Naive thymus-derived CD8-positive, alpha-beta T cell (primary cell): ENCODE measurements around the gene FBXO46. TPM values are rescaled to one million over a fixed set of nuclear protein-coding genes. Genes with fewer than 3 reads are reported as not detected.
"Not testable (repeated sequence)": the region's sequence is repeated elsewhere in the genome, so short reads cannot be mapped to it uniquely, and the experiment has no call there.

Source experiments
- ATAC-seq, 2 donors: fragments of 150-1000 bp; cut with Tn5 transposase in 1 of 2; sonication (Bioruptor Pico), chemical (Tn5 transposase) in 1 of 2; 1 replicate in 1 of 2; 2 replicates in 1 of 2; pipeline ENCODE4 v1.10.0; 2021; ENCODE audit warnings: mild to moderate bottlenecking in 2 of 2, moderate library complexity in 2 of 2
- POLR2A ChIA-PET: fragments of 350-600 bp; sonication (Branson Sonifier 250); formaldehyde crosslinking; loops from one replicate; lab custom pipeline; 2021; ENCODE audit warnings: antibody characterized with exemption; lab: Charles Lee
- DNase-seq, 10 donors: peaks; one replicate each; pipeline versions ENCODE4 v3.0.0 to v3.0.0-alpha.2; 2020 to 2022
- H3K27ac Mint-ChIP-seq, 10 donors: one replicate each; pipeline ENCODE4 v1.8.0; 2020 to 2022; ENCODE audit warnings: mild to moderate bottlenecking in 10 of 10, mixed read lengths in 10 of 10, moderate library complexity in 4 of 10, inconsistent platforms in 1 of 10
- H3K27me3 Mint-ChIP-seq, 5 donors: one replicate each; pipeline ENCODE4 v1.8.0; 2021 to 2022; ENCODE audit warnings: mixed read lengths in 5 of 5
- H3K36me3 Mint-ChIP-seq, 3 donors: one replicate each; pipeline ENCODE4 v1.8.0; 2020 to 2022; ENCODE audit warnings: mixed read lengths in 3 of 3, mild to moderate bottlenecking in 2 of 3, inconsistent platforms in 1 of 3
- H3K4me1 Mint-ChIP-seq, 4 donors: one replicate each; pipeline ENCODE4 v1.8.0; 2021 to 2022; ENCODE audit warnings: mixed read lengths in 4 of 4
- H3K4me3 Mint-ChIP-seq, 10 donors: one replicate each; pipeline ENCODE4 v1.8.0; 2020 to 2022; ENCODE audit warnings: mild to moderate bottlenecking in 10 of 10, mixed read lengths in 10 of 10, moderate library complexity in 6 of 10, inconsistent platforms in 1 of 10
- H3K9me3 Mint-ChIP-seq, 9 donors: one replicate each; pipeline ENCODE4 v1.8.0; 2020 to 2022; ENCODE audit warnings: mixed read lengths in 9 of 9, mild to moderate bottlenecking in 3 of 9, inconsistent platforms in 1 of 9, moderate library complexity in 1 of 9
- polyA plus RNA-seq, 3 donors: library from polyadenylated mRNA; unstranded; fragments of 300-500 nt; fragmentation: Illumina TruSeq; gene quantifications; one replicate each; pipeline ENCODE4 v1.2.3, GENCODE V29; 2021
- total RNA-seq, 8 experiments: library from RNA in 2 of 8; stranded (reverse) in 2 of 8; gene quantifications; one replicate each; pipeline ENCODE4 v1.2.3 and lab custom pipeline; 2021 to 2026

FBXO46 gene
- total and polyA plus RNA-seq, 5 experiments from 2014 or later = 12.4 to 42.3 (median 15.2) TPM

DNA sequence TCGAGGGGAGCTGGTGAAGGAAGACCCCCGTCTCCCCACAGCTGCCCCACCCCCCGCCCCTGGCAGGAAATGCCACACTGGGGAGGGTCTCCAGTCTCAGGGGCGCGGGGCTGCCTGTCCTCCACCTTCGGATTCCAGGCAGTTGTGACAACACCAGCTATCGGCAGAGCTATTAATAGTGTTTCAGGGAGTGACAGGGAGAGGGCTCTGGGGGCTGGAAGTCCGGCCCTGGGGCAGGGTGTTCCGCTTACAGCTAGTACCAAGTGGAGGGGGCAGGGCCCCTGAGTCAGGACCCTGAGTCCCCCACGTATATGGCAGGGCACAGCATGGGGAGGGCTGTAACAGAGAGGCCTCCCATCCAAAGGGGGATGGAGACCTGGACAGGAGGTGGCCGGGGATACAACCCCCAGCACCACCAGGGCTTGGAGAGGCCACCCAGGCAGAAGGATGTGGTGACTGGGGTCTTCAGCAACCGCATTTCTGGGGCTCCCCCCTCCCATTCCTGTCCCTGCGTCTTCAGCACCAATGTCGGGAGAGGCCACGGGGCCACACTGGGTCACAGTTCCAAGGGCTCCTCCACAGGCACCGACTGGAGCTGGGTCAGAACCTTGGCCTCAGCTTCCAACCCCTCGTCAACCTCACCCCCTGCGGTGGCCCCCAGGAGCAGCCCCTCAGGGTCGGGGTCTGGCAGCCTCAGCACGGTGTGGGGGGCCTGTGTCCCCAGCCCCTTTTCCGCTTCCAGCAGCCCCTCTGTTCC is 34.4 kb upstream of the FBXO46 start:
- peak overlapping the region in 2 of 10 donors; percentile 7 to 37 for H3K4me3 Mint-ChIP-seq
- H3K4me1 Mint-ChIP-seq = peaks cover 0 to 15% (median 4%) of the 10 kb centered on the region in 4 donors
- H3K9me3 Mint-ChIP-seq = no peaks in the 10 kb centered on the region
- H3K27ac Mint-ChIP-seq = no peak overlapping the region
- DNase-seq (no peak), ATAC-seq (no peak)
- H3K27me3 Mint-ChIP-seq = peaks cover 0 to 22% (median 9%) of the 10 kb centered on the region in 5 donors
- POLR2A ChIA-PET = no interaction called here
- H3K36me3 Mint-ChIP-seq = no peaks in the 10 kb centered on the region

DNA sequence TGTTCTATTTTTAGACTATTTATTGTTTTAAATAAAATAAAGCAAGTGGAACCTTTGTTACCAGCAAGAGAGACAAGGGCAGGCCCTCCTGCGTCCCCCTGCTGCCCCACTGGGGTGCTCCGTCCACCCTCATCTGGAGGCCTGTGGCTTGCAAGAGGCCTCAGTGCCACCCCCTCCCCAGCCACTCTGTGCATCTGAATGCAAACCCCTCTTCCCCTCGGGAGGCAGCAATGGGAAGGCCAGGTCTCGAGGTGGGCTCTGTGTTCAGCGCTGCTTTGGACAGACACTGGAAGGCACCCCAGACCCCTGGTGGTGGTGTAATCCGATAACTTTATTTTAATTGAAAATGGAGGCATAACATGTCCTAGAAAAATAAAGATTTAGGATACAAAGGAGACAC is 33.8 kb upstream of the FBXO46 start:
- DNase-seq (no peak), ATAC-seq (no peak)
- Mint-ChIP-seq H3K4me3 (peak overlapping the region in 1 of 10 donors; percentile 29), H3K4me1 (peaks cover 0 to 8% (median 2%) of the 10 kb centered on the region in 4 donors), H3K9me3 (no peaks in the 10 kb centered on the region), H3K27me3 (peaks cover 0 to 22% (median 9%) of the 10 kb centered on the region in 5 donors), H3K27ac (no peak overlapping the region), H3K36me3 (no peaks in the 10 kb centered on the region)
- POLR2A ChIA-PET = interaction anchor here (0.6 kb wide), 1 partner anchor 50 kb away, joined by 3 read pairs; no protein-coding TSS in a partner anchor

DNA sequence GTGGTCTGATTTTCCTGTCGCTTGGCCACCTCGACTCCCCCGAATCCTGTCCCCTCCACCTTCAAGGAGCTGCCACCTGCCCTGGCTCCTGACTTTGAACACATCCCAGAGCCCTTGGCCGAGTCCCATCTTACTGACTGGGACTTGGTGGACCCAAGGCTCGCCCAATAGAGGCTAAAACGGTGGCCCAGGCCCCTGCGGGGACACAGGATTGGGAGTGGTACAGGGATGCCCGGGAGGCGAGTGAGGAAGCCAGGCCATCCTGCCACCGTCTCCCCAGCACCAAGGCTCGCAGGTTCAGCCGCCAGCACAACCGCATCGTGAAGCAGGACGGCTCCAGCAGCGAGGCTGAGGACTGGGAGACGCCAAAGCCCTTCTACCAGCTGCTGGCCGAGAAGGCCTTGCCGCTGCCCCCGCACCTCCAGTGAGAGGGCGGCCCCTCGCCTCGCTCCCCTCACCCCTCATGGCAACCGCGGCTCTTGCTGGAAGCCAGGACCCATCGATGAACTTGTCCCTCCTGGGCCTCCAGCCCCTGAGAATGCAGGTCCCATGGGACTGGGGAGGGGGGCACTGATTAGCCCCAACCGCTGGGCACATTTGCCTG is 33.1 kb upstream of the FBXO46 start:
- Mint-ChIP-seq H3K9me3 (no peaks in the 10 kb centered on the region), H3K4me3 (no peak overlapping the region), H3K27ac (no peak overlapping the region), H3K36me3 (no peaks in the 10 kb centered on the region), H3K27me3 (peaks cover 0 to 22% (median 9%) of the 10 kb centered on the region in 5 donors), H3K4me1 (peaks cover 0 to 3% (median 2%) of the 10 kb centered on the region in 4 donors)
- no peak for ATAC-seq
- POLR2A ChIA-PET = interaction anchor here (0.5 to 0.6 kb wide), 2 partner anchors 31 to 49 kb away, joined by 3 to 4 read pairs; no protein-coding TSS in a partner anchor
- DNase-seq = no peak

DNA sequence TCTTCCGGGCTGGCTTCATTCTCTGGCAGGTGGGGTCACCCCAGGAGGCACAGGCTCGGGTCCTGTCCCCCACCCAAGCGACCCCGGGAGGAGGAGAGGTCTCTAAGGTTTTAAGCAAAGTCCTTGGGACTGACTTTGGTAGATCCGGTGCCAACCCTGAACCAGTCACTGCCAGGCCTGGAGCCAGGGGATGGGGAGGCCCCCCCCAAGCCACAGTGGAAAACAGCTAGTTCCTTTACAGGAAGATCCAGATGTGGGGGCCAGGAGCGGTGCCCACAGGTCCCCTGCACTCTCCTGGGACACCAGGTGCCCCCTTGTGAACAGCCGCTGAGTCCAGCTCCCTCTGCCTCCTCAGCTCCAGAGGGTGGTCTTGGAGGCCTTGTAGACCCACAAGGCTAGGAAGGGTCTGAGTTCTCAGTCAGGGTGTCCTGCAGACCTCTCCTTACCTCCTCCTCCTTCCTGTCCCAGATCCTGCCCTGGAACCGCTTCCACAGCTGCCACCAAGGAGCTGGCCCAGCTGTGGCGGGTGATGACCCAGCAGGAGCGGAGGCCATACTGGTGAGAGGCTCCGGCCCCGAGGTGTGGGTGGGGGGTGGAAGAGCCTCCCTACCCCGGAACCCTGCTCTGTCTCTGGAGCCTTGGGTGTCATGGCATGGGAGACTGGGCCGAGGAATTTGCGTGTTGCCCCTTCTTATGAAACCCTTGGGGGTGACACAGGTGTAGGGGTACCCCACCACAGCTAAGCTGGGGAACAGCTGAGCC is 32.4 kb upstream of the FBXO46 start:
- Mint-ChIP-seq H3K4me1 (peaks cover 0 to 3% (median under 1%) of the 10 kb centered on the region in 4 donors), H3K27ac (no peak overlapping the region), H3K9me3 (no peaks in the 10 kb centered on the region), H3K4me3 (no peak overlapping the region), H3K36me3 (no peaks in the 10 kb centered on the region), H3K27me3 (peaks cover 0 to 22% (median 9%) of the 10 kb centered on the region in 5 donors)
- no peak for DNase-seq
- no peak for ATAC-seq
- POLR2A ChIA-PET = interaction anchor here (0.5 to 0.7 kb wide), 2 partner anchors 30 to 100 kb away, joined by 3 to 4 read pairs; no protein-coding TSS in a partner anchor

DNA sequence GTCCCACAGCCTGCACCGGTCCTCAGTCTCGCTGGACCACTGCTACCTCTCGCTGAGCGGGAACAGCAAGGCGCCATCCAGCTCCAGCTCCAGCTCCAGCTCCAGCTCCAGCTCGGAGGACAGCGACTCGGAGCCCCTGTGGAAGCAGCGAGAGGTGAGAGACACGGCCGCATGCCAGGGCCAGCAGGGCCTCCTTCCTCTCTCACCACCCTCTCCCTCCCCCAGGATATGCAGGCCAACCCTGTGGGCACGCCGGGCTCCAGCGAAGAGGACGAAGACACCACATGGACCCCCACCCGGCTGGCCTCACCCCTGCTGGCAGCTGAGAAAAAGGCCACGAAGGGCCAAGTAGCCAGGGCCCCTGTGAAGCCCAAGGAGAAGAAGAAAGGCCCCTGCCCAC is 31.0 kb upstream of the FBXO46 start:
- Mint-ChIP-seq H3K9me3 (no peaks in the 10 kb centered on the region), H3K4me3 (no peak overlapping the region), H3K27me3 (peaks cover 0 to 22% (median 9%) of the 10 kb centered on the region in 5 donors), H3K36me3 (no peaks in the 10 kb centered on the region), H3K4me1 (no peaks in the 10 kb centered on the region), H3K27ac (no peak overlapping the region)
- DNase-seq (no peak), ATAC-seq (no peak)
- POLR2A ChIA-PET = no interaction called here

DNA sequence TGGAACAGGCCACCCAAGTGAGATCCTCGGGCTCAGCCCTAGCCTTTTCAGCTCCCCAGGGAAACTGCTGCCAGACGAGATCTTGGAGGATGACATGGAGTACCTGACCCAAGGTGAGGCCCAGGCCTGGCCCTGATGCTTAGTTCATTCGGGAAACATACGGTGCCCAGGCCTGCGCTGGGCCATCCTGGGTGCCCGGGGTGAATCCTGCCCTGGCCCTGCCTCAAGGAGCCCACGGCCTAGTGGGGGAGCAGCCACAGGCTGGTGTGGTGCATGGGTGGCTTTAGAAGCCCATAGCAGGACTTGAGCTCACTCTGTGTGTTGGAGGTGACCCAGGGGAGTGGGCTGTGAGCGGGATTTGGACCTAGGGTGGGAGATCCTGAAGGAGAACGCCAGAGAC is 28.2 kb upstream of the FBXO46 start:
- Mint-ChIP-seq H3K4me1 (no peaks in the 10 kb centered on the region), H3K36me3 (no peaks in the 10 kb centered on the region), H3K27ac (peak overlapping the region in 1 of 10 donors; percentile 62), H3K9me3 (no peaks in the 10 kb centered on the region), H3K27me3 (peaks cover 0 to 3% (median 0%) of the 10 kb centered on the region in 5 donors), H3K4me3 (peak overlapping the region in 1 of 10 donors; percentile 34)
- POLR2A ChIA-PET = interaction anchor here (0.9 kb wide), 1 partner anchor 9 kb away, joined by 3 read pairs; no protein-coding TSS in a partner anchor
- ATAC-seq (no peak), DNase-seq (no peak)

DNA sequence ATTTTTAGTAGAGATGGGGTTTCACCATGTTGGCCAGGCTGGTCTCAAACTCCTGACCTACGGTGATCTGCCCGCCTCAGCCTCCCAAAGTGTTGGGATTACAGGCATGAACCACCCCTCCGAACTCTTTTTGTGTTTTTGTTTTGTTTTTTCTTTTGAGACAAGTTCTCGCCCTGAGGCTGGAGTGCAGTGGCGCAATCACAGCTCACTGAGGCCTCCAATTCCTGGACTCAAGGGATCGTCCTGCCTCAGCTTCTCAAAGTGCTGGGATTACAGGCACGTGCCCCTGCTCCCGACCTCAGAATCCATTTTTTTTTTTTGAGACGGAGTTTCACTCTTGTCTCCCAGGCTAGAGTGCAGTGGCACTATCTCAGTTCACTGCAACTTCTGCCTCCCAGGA is 27.0 kb upstream of the FBXO46 start:
- no peak for DNase-seq
- no peak for ATAC-seq
- Mint-ChIP-seq H3K27me3 (peaks cover 0 to 3% (median 0%) of the 10 kb centered on the region in 5 donors), H3K36me3 (no peaks in the 10 kb centered on the region), H3K4me1 (no peaks in the 10 kb centered on the region), H3K27ac (no peak overlapping the region), H3K9me3 (no peaks in the 10 kb centered on the region), H3K4me3 (no peak overlapping the region)
- POLR2A ChIA-PET = no interaction called here

DNA sequence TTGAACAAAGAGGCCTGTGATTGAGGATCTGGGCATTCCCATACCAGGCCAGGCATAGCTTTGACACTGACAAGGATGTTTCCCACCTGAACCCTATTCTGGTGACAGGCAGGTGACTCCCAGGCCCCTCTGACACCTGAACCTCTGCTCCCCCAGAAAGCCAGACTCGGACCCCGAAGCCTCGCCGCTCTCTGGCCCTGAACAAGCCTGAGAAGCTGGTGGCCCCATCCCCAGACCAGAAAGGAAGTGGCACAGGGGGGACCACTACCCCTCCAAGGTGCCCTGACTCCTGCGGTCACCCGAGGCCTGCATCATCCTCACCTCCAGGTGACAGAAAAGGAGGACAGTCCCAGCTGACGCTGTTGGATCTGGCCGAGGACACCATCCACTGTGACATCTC is 23.6 kb upstream of the FBXO46 start:
- no peak for ATAC-seq
- no peak for DNase-seq
- peaks cover 0 to 2% (median 0%) of the 10 kb centered on the region in 5 donors for H3K27me3 Mint-ChIP-seq
- POLR2A ChIA-PET = no interaction called here
- H3K4me1 Mint-ChIP-seq = no peaks in the 10 kb centered on the region
- H3K9me3 Mint-ChIP-seq = no peaks in the 10 kb centered on the region
- no peak overlapping the region for H3K27ac Mint-ChIP-seq
- H3K36me3 Mint-ChIP-seq = no peaks in the 10 kb centered on the region
- no peak overlapping the region for H3K4me3 Mint-ChIP-seq

DNA sequence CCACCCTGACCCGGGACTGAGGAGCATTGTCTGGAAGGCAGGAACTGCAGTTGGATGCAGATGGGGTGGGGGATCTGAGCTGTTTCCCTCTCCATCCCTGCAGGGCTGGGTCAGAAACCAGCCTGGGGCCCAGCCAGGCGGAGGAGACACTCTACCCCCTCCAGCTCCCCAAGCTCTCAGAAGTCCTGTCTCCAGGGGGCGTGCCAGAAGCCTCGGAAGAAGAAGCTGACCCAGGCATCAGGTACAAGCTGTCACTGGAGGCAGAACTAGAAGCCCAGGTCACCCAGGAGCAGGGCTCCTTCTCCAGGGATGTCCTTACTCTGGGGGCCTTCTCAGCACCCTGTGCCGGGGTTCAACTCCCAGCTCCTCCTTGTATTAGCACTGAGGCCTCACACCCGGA is 22.9 kb upstream of the FBXO46 start:
- DNase-seq = no peak
- Mint-ChIP-seq H3K9me3 (no peaks in the 10 kb centered on the region), H3K4me1 (no peaks in the 10 kb centered on the region), H3K36me3 (no peaks in the 10 kb centered on the region), H3K4me3 (no peak overlapping the region), H3K27ac (no peak overlapping the region), H3K27me3 (peaks cover 0 to 2% (median 0%) of the 10 kb centered on the region in 5 donors)
- POLR2A ChIA-PET = no interaction called here
- no peak for ATAC-seq

DNA sequence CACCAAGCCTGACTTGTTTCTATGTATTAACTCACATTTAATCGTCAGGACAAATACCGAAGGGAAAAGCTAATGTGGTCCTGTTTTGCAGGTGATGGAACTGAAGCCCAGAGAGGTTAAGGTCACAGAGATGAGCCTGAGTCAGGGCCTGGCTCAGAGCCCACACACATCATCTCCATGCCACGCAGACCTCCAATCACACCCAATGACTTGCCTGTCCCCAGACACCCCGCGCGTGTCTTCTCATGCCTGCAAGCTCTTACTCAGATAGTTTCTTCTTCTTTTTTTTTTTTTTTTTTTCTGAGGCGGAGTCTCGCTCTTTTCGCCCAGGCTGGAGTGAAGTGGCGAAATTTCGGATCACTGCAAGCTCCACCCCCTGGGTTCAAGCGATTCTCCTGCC is 21.9 kb upstream of the FBXO46 start:
- DNase-seq (no peak), ATAC-seq (no peak)
- Mint-ChIP-seq H3K27ac (no peak overlapping the region), H3K36me3 (no peaks in the 10 kb centered on the region), H3K9me3 (no peaks in the 10 kb centered on the region), H3K27me3 (peaks cover 0 to 4% (median 0%) of the 10 kb centered on the region in 5 donors), H3K4me3 (no peak overlapping the region), H3K4me1 (no peaks in the 10 kb centered on the region)
- POLR2A ChIA-PET = interaction anchor here (0.6 to 0.7 kb wide), 2 partner anchors 21 to 22 kb away, joined by 4 to 5 read pairs; partner anchors contain the start of gene FBXO46

DNA sequence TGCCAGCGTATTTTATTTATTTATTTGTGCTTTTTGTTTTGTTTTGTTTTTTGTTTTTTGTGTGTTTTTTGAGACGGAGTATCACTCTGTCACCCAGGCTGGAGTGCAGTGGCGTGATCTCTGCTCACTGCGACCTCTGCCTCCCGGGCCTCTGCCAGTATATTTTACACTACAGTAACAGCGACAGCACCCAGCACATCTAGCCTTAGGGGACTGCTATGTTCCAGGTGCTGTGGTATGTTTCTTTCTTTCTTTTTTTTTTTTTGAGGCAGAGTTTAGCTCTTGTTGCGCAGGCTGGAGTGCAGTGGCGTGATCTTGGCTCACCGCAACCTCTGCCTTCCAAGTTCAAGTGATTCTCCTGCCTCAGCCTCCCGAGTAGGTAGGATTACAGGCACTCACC is 20.8 kb upstream of the FBXO46 start:
- ATAC-seq, H3K4me1 Mint-ChIP-seq, POLR2A ChIA-PET, H3K36me3 Mint-ChIP-seq, H3K4me3 Mint-ChIP-seq, H3K27ac Mint-ChIP-seq, H3K9me3 Mint-ChIP-seq, DNase-seq: not testable (repeated sequence)
- peaks cover 0 to 11% (median 4%) of the 10 kb centered on the region in 5 donors for H3K27me3 Mint-ChIP-seq

DNA sequence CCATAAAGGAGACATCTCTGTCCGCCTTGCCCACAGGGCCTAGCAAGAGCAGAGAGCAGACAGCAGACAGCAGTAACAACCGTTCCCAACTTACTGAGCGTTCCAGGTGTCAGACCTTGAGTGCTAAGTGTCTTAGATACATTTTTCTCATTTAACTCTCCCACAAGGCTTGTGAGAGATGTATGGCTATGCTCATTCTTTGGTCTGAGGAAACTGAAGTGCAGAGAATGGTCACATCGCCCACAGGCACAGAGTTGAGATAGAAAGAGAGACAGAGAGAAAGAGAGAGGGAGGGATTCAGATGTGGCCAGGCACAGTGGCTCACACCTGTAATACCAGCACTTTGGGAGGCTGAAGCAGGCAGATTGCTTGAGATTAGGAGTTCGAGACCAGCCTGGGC is 16.8 kb upstream of the FBXO46 start:
- Mint-ChIP-seq H3K9me3 (no peaks in the 10 kb centered on the region), H3K36me3 (no peaks in the 10 kb centered on the region), H3K27ac (peak overlapping the region in 1 of 10 donors; percentile 38), H3K4me1 (no peaks in the 10 kb centered on the region), H3K4me3 (no peak overlapping the region), H3K27me3 (peaks cover 3 to 22% (median 10%) of the 10 kb centered on the region in 5 donors)
- POLR2A ChIA-PET = interaction anchor here (0.6 kb wide), 1 partner anchor 1533 kb away, joined by 3 read pairs; no protein-coding TSS in a partner anchor
- no peak for DNase-seq
- ATAC-seq = no peak
